SIG-M5 treated with dmso at 0.1 percent for 504 hours (cell line): ENCODE data around the gene XBP1.
"Not testable (repeated sequence)": the region's sequence is repeated elsewhere in the genome, so short reads cannot be mapped to it uniquely, and the experiment has no call there.

ENCODE experiments used
- DNase-seq: peaks from one replicate; lab custom pipeline; 2025; ENCODE audit not compliant: unreplicated experiment; lab: John Stamatoyannopoulos, UW

Gene XBP1

GRCh38 chr22:28793976-28794584, 6.3 kb downstream of the XBP1 start:
- no peak for DNase-seq

GRCh38 chr22:28792491-28793383, 7.6 kb downstream of the XBP1 start:
- no peak for DNase-seq

- no peak for DNase-seq
These were observed 8.4 kb downstream of the XBP1 start for GRCh38 chr22:28791841-28792490.

GRCh38 chr22:28791124-28791523, 9.2 kb downstream of the XBP1 start:
- no peak for DNase-seq

- DNase-seq: no peak
These were observed 11.8 kb downstream of the XBP1 start for GRCh38 chr22:28788601-28789000.

- no peak for DNase-seq
These were observed 16.3 kb downstream of the XBP1 start for GRCh38 chr22:28783786-28784671.

GRCh38 chr22:28780296-28780695, 20.1 kb downstream of the XBP1 start:
- no peak for DNase-seq

GRCh38 chr22:28779833-28780232, 20.5 kb downstream of the XBP1 start:
- DNase-seq: no peak

GRCh38 chr22:28774378-28774777, 26.0 kb downstream of the XBP1 start:
- no peak for DNase-seq

- peak; percentile 34 for DNase-seq
These were observed 26.9 kb downstream of the XBP1 start for GRCh38 chr22:28773461-28773867.

GRCh38 chr22:28772633-28773460, 27.5 kb downstream of the XBP1 start, which contains the start of gene CCDC117:
TSS of gene CCDC117 (plus strand) at chr22:28772695. CDS start at chr22:28772850, 155 bp downstream.
- DNase-seq: peak; percentile 93

GRCh38 chr22:28771195-28771791, 29.1 kb downstream of the XBP1 start:
- DNase-seq: no peak

- DNase-seq: no peak
These were observed 30.8 kb downstream of the XBP1 start for GRCh38 chr22:28769394-28770085.

- no peak for DNase-seq
These were observed 31.5 kb downstream of the XBP1 start for GRCh38 chr22:28768701-28769393.

- no peak for DNase-seq
These were observed 33.7 kb downstream of the XBP1 start for GRCh38 chr22:28766628-28767027.

- not testable (repeated sequence) for DNase-seq
These were observed 38.4 kb downstream of the XBP1 start for GRCh38 chr22:28762000-28762399.

- no peak for DNase-seq
These were observed 39.0 kb downstream of the XBP1 start for GRCh38 chr22:28761449-28761755.

GRCh38 chr22:28759861-28760560, 40.4 kb downstream of the XBP1 start:
- DNase-seq: peak; percentile 27
